B cell (primary cell): ENCODE data around the gene RETREG1.

Source experiments
- CTCF ChIP-seq: fragments of 200-600 bp; IDR thresholded peaks from one replicate; pipeline ENCODE4 v1.8.0; 2022; ENCODE audit warnings: antibody characterized with exemption, mild to moderate bottlenecking
- EZH2 ChIP-seq: IDR thresholded peaks from 2 replicates; pipeline ENCODE4 v1.6.1; 2012; ENCODE audit warnings: borderline replicate concordance, low read depth, mild to moderate bottlenecking, moderate library complexity, low read length; ENCODE audit not compliant: insufficient read depth, poor library complexity, severe bottlenecking

- TF ChIP-seq CTCF (no peak), EZH2 (no peak)
Observed at GRCh38 chr5:16508730-16509531, 107.9 kb downstream of the RETREG1 start.
